H1 (cell line): ENCODE measurements around the gene CHCHD1. TPM values are rescaled to one million over a fixed set of nuclear protein-coding genes. Genes with fewer than 3 reads are reported as not detected.

ENCODE experiments used
- CTCF ChIA-PET: fragments of 300-600 bp; sonication (Branson Sonifier 250); formaldehyde crosslinking; loops from one replicate; lab custom pipeline; 2021; ENCODE audit not compliant: partially characterized antibody; lab: Charles Lee
- POLR2A ChIA-PET: fragments of 300-600 bp; sonication (Branson Sonifier 250); formaldehyde crosslinking; loops from one replicate; lab custom pipeline; 2021; ENCODE audit warnings: inconsistent platforms; ENCODE audit not compliant: partially characterized antibody; lab: Charles Lee
- DNase-seq, 2 experiments: peaks; one replicate each; pipeline versions ENCODE4 v3.0.0 to v3.0.0-alpha.2; 2010 to 2022; ENCODE audit warnings: low spot score in 2 of 2, low read depth in 1 of 2, mixed read lengths in 1 of 2
- FAIRE-seq: peaks from 2 replicates; lab custom pipeline; 2011; peaks lifted over from hg19 to GRCh38; lab: Jason Lieb, UNC
- H2AFZ ChIP-seq: 2 replicates; pipeline ENCODE4 v1.8.1; 2012; ENCODE audit warnings: low read length, inconsistent platforms
- H2AK5ac ChIP-seq: 2 replicates; pipeline ENCODE4 v1.6.1; 2013; ENCODE audit warnings: low read depth, low read length
- H2BK120ac ChIP-seq: replicated peaks from 2 replicates; pipeline ENCODE3; 2013; ENCODE audit warnings: low read depth, low read length, inconsistent platforms
- H2BK12ac ChIP-seq: 2 replicates; pipeline ENCODE4 v1.6.1; 2013; ENCODE audit warnings: low read depth, low read length
- H2BK15ac ChIP-seq: 2 replicates; pipeline ENCODE4 v1.6.1; 2013; ENCODE audit warnings: low read length
- H2BK20ac ChIP-seq: 2 replicates; pipeline ENCODE4 v1.6.1; 2013; ENCODE audit warnings: low read length
- H2BK5ac ChIP-seq: 2 replicates; pipeline ENCODE4 v1.6.1; 2013; ENCODE audit warnings: low read depth, low read length
- H3K14ac ChIP-seq: 2 replicates; pipeline ENCODE4 v1.6.1; 2013; ENCODE audit warnings: inconsistent platforms; ENCODE audit not compliant: insufficient read length
- H3K18ac ChIP-seq: 2 replicates; pipeline ENCODE4 v1.6.1; 2013; ENCODE audit warnings: low read length; ENCODE audit errors: extremely low read depth
- H3K23ac ChIP-seq: 2 replicates; pipeline ENCODE4 v1.6.1; 2013; ENCODE audit warnings: inconsistent platforms; ENCODE audit not compliant: insufficient read length
- H3K23me2 ChIP-seq: 2 replicates; pipeline ENCODE4 v1.6.1; 2013; ENCODE audit warnings: low read depth, low read length
- H3K27ac ChIP-seq: 2 replicates; pipeline ENCODE4 v1.6.1; 2011; ENCODE audit warnings: low read depth, low read length, inconsistent platforms
- H3K27me3 ChIP-seq, 4 experiments: replicated peaks in 1 of 4; 1 replicate in 1 of 4; 2 replicates in 3 of 4; pipeline versions ENCODE4 v1.6.1 to v1.8.1; 2011 to 2013; ENCODE audit warnings: low read length in 3 of 4, mild to moderate bottlenecking in 3 of 4, inconsistent platforms in 2 of 4, mixed read lengths in 2 of 4, moderate library complexity in 1 of 4; ENCODE audit not compliant: control insufficient read depth in 3 of 4, insufficient read depth in 3 of 4; ENCODE audit errors: extremely low read depth in 1 of 4
- H3K36me3 ChIP-seq, 4 experiments: 2 replicates each; pipeline versions ENCODE4 v1.6.1 to v1.8.1; 2011 to 2013; ENCODE audit warnings: mild to moderate bottlenecking in 4 of 4, low read length in 3 of 4, moderate library complexity in 2 of 4, control low read depth in 1 of 4, inconsistent platforms in 1 of 4; ENCODE audit not compliant: insufficient read depth in 4 of 4, control insufficient read depth in 2 of 4
- H3K4ac ChIP-seq: replicated peaks from 2 replicates; pipeline ENCODE3; 2013; ENCODE audit warnings: low read length, low read depth, mixed read lengths, inconsistent platforms; ENCODE audit not compliant: insufficient read length
- H3K4me1 ChIP-seq, 4 experiments: replicated peaks in 1 of 4; 1 replicate in 1 of 4; 2 replicates in 3 of 4; pipeline versions ENCODE4 v1.6.1 to v1.8.1; 2011 to 2013; ENCODE audit warnings: low read length in 3 of 4, inconsistent platforms in 2 of 4, mixed read lengths in 1 of 4; ENCODE audit not compliant: insufficient read depth in 4 of 4, control insufficient read depth in 3 of 4
- H3K4me2 ChIP-seq, 2 experiments: 2 replicates each; pipeline versions ENCODE4 v1.6.1 to v1.8.1; 2011 to 2013; ENCODE audit warnings: low read depth in 2 of 2, low read length in 2 of 2, control low read depth in 1 of 2, inconsistent platforms in 1 of 2, mild to moderate bottlenecking in 1 of 2; ENCODE audit not compliant: insufficient read depth in 1 of 2
- H3K4me3 ChIP-seq, 4 experiments: fragments of 200-600, 300-600 bp in 1 of 4; sonication (generic), shearing (Covaris generic), sonication (Bioruptor Twin) in 1 of 4; 2 replicates each; pipeline versions ENCODE4 v1.5.1 to v1.8.1; 2011 to 2016; ENCODE audit warnings: low read length in 4 of 4, low read depth in 3 of 4, control low read depth in 2 of 4, inconsistent platforms in 2 of 4, mild to moderate bottlenecking in 2 of 4, mixed read lengths in 1 of 4, moderate library complexity in 1 of 4; ENCODE audit not compliant: insufficient read depth in 2 of 4; ENCODE audit errors: extremely low read depth in 1 of 4
- H3K56ac ChIP-seq: replicated peaks from 2 replicates; pipeline ENCODE3; 2013; ENCODE audit warnings: low read depth, mild to moderate bottlenecking, mixed read lengths, low read length, inconsistent platforms; ENCODE audit not compliant: insufficient read length
- H3K79me1 ChIP-seq: 2 replicates; pipeline ENCODE4 v1.6.1; 2013; ENCODE audit warnings: low read depth, low read length, control low read depth
- H3K79me2 ChIP-seq, 2 experiments: 2 replicates each; pipeline versions ENCODE4 v1.6.1 to v1.8.1; 2012 to 2013; ENCODE audit warnings: low read length in 2 of 2, mild to moderate bottlenecking in 2 of 2, inconsistent platforms in 1 of 2; ENCODE audit not compliant: insufficient read depth in 2 of 2, control insufficient read depth in 1 of 2
- H3K9ac ChIP-seq, 4 experiments: replicated peaks in 1 of 4; 1 replicate in 1 of 4; 2 replicates in 3 of 4; pipeline versions ENCODE4 v1.6.1 to v1.8.1; 2011 to 2013; ENCODE audit warnings: low read depth in 3 of 4, low read length in 3 of 4, control low read depth in 2 of 4, mild to moderate bottlenecking in 2 of 4, moderate library complexity in 2 of 4, inconsistent platforms in 1 of 4; ENCODE audit errors: extremely low read depth in 1 of 4
- H3K9me3 ChIP-seq, 2 experiments: 2 replicates each; pipeline versions ENCODE4 v1.6.1 to v1.8.1; 2012 to 2013; ENCODE audit warnings: mild to moderate bottlenecking in 2 of 2, moderate library complexity in 2 of 2, control low read depth in 1 of 2, inconsistent platforms in 1 of 2, low read depth in 1 of 2, low read length in 1 of 2, mixed read lengths in 1 of 2; ENCODE audit not compliant: insufficient read depth in 2 of 2
- H4K20me1 ChIP-seq, 2 experiments: replicated peaks in 1 of 2; 2 replicates each; pipeline versions ENCODE3 to v1.8.1; 2011 to 2013; ENCODE audit warnings: inconsistent platforms in 2 of 2, low read length in 2 of 2, mild to moderate bottlenecking in 1 of 2; ENCODE audit not compliant: insufficient read depth in 2 of 2, control insufficient read depth in 1 of 2
- H4K5ac ChIP-seq: 2 replicates; pipeline ENCODE4 v1.6.1; 2013; ENCODE audit warnings: low read length, low read depth, mixed read lengths, inconsistent platforms; ENCODE audit not compliant: insufficient read length
- H4K8ac ChIP-seq: 2 replicates; pipeline ENCODE4 v1.8.0; 2013; ENCODE audit warnings: mild to moderate bottlenecking, moderate library complexity, low read length, inconsistent platforms; ENCODE audit not compliant: insufficient read depth; ENCODE audit errors: extremely low read depth
- H4K91ac ChIP-seq: replicated peaks from 2 replicates; pipeline ENCODE3; 2013; ENCODE audit warnings: low read length, mixed read lengths, inconsistent platforms; ENCODE audit not compliant: insufficient read length
- POLR2AphosphoS5 ChIP-seq: IDR thresholded peaks from 2 replicates; pipeline ENCODE4 v1.6.1; 2011; ENCODE audit warnings: low read depth, low read length
- SP4 ChIP-seq: IDR thresholded peaks from 2 replicates; pipeline ENCODE4 v1.6.1; 2012; ENCODE audit warnings: low read length, inconsistent platforms
- WGBS, 2 experiments: shearing (Covaris generic) in 1 of 2; methylation state at CpG; one replicate each; pipeline versions ENCODE4 v1.1.6 to v1.1.7; 2013 to 2015; ENCODE audit warnings: low lambda C conversion rate in 2 of 2, mixed read lengths in 2 of 2, inconsistent platforms in 1 of 2, low coverage in 1 of 2, missing lambda C conversion rate in 1 of 2; ENCODE audit not compliant: insufficient replicate concordance in 2 of 2, insufficient coverage in 1 of 2, insufficient read length in 1 of 2; ENCODE audit errors: extremely low coverage in 1 of 2, missing lambda C conversion rate in 1 of 2; 5-methylcytosine and 5-hydroxymethylcytosine counted together
- polyA plus RNA-seq, 7 experiments: library from polyadenylated mRNA; depleted of rRNA in 3 of 7; stranded (reverse) in 5 of 7; unstranded in 2 of 7; fragments of >200 nt in 5 of 7; fragments of 200-250 nt in 2 of 7; gene quantifications; 1 replicate in 5 of 7; 2 replicates in 1 of 7; 4 replicates in 1 of 7; pipeline versions ENCODE4 v1.2.1 to v1.2.3, GENCODE V29; 2011 to 2013; ENCODE audit warnings: missing spikeins in 2 of 7, mixed read lengths in 2 of 7
- total RNA-seq: library from RNA; stranded (reverse); fragmentation: NEBNext Ultra II Directional; extraction: Animal tissue kit (Norgen Biotek cat#: 25700); gene quantifications from 2 replicates; pipeline ENCODE4 v1.2.1, GENCODE V29; 2021

The CHCHD1 gene
- total and polyA plus RNA-seq, 2 of the 8 experiments (the other 6 are each of a cell fraction or from before 2014, with no cell fraction given) = 44.9 to 58.1 TPM

GRCh38 chr10:73796766-73797165 is 14.9 kb downstream of the CHCHD1 start:
- no peaks in the 10 kb centered on the region for H3K79me1 ChIP-seq
- no peak overlapping the region for H3K14ac ChIP-seq
- DNase-seq (no peak), FAIRE-seq (no peak)
- no peak overlapping the region for H2BK120ac ChIP-seq
- H3K4me2 ChIP-seq = no peak overlapping the region
- H3K9me3 ChIP-seq = no peaks in the 10 kb centered on the region
- H4K5ac ChIP-seq = no peak overlapping the region
- no peaks in the 10 kb centered on the region for H3K4me1 ChIP-seq
- peaks cover 6 to 30% (median 22%) of the 10 kb centered on the region in 4 experiments for H3K36me3 ChIP-seq
- no peak overlapping the region for H3K27ac ChIP-seq
- H2AK5ac ChIP-seq = no peak overlapping the region
- H4K91ac ChIP-seq = no peak overlapping the region
- H2BK20ac ChIP-seq = no peak overlapping the region
- H3K4ac ChIP-seq = no peak overlapping the region
- 90% methylated on average over 5 of the region's 5 CpGs; no CpG with 5 or more reads in 1 of the 2 experiments for WGBS, 2 experiments
- H3K27me3 ChIP-seq = no peaks in the 10 kb centered on the region
- no peaks in the 10 kb centered on the region for H3K79me2 ChIP-seq
- peaks cover 0 to 10% of the 10 kb centered on the region in 2 experiments for H4K20me1 ChIP-seq
- H3K9ac ChIP-seq = no peak overlapping the region
- H2BK15ac ChIP-seq = no peak overlapping the region
- no peak overlapping the region for H2BK12ac ChIP-seq
- no peak overlapping the region for H4K8ac ChIP-seq
- H2BK5ac ChIP-seq = no peak overlapping the region
- POLR2A ChIA-PET = interaction anchor here (1.0 to 12.1 kb wide), 5 partner anchors 9 to 25 kb away, joined by 3 to 137 read pairs (median 7); partner anchors contain the start of genes CHCHD1, NDST2 and ZSWIM8
- 0 out of 2 replicates have a peak, but pooled peaks cover 2% of the 10 kb centered on the region for H3K23me2 ChIP-seq
- H3K56ac ChIP-seq = no peak overlapping the region
- H3K4me3 ChIP-seq = no peak overlapping the region
- no peak overlapping the region for H3K18ac ChIP-seq
- H3K23ac ChIP-seq = no peak overlapping the region
- H2AFZ ChIP-seq = no peak overlapping the region
- TF ChIP-seq SP4 = no peak
- TF ChIP-seq POLR2AphosphoS5 = 0 out of 2 replicates have a peak, but pooled peaks have one; percentile 3
- CTCF ChIA-PET = interaction anchor here (0.6 kb wide), 1 partner anchor 270 kb away, joined by 3 read pairs; no protein-coding TSS in a partner anchor
